NCI-H2107 treated with DMSO at 0.1 percent for 48 hours (cell line): ENCODE results near the gene TK1.
"Not testable (repeated sequence)": the region's sequence is repeated elsewhere in the genome, so short reads cannot be mapped to it uniquely, and the experiment has no call there.

Experiments used
- DNase-seq: peaks from one replicate; lab custom pipeline; 2025; ENCODE audit not compliant: unreplicated experiment; lab: John Stamatoyannopoulos, UW

TK1 gene, protein sequence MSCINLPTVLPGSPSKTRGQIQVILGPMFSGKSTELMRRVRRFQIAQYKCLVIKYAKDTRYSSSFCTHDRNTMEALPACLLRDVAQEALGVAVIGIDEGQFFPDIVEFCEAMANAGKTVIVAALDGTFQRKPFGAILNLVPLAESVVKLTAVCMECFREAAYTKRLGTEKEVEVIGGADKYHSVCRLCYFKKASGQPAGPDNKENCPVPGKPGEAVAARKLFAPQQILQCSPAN

DNA sequence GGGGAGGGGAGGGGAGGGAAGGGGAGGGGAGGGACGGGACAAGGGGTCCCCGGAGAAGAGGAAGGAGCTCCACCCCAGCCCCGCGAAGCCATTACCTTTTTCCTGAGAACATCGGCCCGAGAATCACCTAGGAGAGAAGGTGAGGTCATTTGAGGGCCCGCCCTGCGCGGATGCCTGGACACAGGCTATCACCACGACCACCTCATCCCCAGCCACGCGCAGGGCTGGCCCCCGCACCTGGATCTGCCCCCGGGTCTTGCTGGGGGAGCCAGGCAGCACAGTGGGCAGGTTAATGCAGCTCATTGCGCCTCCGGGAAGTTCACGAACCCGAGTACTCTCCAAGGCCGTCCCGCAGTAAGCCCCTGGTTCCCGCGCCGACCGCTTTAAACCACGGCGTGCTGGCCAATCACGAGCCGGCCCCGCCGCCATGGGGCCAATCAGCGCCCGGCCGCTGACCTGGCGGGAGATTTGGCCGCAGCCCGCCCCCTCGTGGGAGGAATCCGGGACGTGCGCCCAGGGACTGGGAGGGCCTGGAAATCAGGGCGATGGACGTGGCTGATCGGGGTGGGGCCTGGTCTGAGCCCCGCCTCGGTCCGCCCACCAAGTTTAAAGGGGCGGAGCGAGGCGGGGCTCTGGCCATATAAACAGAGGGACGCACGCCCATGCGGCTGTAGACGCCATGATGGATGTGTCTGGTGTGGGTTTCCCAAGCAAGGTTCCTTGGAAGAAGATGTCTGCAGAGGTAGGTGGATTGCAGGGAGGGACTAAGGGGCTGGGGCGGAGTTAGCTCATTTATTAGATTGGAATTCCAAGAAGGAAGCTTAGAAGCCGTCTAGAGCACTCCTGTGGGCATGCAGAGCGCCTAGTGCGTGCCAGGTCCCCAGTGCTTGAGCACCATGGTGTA, at the start of gene TK1, which contains the start of gene AFMID:
Gene TK1, minus strand, starts transcription at position 361 of the 904 bp plus-strand sequence. Its CDS starts 58 bp downstream, at position 303.
Gene AFMID, plus strand, starts transcription at position 671 of the 904 bp plus-strand sequence. Its CDS starts 9 bp downstream, at position 680.
- peak; percentile 86 for DNase-seq

DNA sequence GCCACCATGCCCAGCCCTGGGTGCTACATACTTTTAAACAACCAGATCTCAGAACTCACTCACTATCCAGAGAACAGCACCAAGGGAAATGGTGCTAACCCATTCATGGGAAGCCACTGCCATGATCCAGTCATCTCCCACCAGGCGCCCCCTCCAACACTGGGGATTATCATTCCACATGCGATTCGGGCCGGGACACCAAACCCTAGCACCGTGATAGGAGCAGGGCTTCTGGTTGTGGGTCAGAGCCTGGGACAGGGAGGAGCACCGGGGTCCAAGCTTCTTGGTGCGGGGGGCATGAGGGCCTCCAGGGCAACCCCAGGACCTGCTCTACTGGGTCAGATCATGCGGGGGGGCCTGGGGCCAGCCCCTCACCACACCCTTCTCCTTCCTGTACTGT, 49.0 kb upstream of the TK1 start:
- no peak for DNase-seq

DNA sequence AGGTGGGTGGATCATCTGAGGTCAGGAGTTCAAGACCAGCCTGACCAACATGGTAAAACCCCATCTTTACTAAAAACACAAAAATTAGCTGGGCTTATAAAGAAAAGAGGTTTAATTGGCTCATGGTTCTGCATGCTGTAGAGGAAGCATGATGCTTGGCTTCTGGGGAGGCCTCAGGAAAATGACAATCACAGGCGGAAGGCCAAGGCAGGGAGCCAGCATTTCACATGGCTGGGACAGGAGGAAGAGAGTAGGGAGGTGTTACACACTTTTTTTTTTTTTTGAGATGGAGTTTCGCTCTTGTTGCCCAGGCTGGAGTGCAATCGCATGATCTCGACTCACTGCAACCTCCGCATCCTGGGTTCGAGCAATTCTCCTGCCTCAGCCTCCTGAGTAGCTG, 48.2 kb upstream of the TK1 start:
- not testable (repeated sequence) for DNase-seq

DNA sequence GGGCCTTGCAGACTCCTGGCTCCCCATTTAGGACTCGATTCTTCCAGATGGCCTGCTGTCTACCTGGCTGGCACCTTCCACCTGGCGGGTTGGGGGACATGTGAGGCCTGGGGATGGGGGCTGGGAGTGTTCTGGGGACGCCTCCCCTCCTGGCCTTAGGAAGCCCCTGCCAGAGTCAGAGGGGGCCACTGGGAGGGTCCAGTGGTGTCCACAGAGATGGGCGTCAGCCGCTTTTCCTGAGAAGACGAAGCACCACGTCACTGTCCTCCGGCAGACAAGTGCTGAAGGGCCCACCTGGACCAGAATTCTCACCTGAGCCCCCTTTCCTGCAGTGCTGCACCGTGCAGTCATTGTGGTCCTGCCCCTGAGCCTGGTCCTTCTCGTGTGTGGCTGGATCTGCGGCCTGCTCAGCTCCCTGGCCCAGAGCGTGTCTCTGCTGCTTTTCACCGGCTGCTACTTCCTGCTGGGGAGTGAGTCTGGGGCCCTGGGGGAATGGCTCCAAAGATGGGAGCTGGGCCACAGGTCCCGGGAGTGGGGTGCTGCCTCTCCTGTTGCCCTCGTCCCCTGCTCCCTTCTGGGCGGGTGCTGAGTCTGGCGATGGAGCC, 47.5 kb upstream of the TK1 start:
- no peak for DNase-seq

DNA sequence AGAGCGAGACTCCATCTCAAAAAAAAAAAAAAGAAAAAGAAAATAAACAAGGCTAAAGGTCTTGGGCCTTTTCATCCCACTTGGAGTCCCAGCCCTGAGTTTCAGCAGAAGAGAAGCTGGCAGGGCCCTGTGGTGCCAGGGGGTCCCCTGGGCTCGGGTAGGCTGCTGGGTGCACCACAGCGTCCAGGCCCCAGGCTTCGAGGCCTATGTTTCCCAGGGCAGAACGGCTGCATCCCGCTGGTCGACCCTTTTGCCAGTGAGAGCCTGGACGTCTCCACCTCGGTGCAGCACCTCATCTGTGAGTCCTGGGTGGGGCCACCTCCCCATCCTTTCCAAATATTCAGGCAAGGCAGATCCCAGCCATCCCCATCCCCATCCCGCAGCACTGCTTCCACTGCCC, 46.8 kb upstream of the TK1 start:
- no peak for DNase-seq

DNA sequence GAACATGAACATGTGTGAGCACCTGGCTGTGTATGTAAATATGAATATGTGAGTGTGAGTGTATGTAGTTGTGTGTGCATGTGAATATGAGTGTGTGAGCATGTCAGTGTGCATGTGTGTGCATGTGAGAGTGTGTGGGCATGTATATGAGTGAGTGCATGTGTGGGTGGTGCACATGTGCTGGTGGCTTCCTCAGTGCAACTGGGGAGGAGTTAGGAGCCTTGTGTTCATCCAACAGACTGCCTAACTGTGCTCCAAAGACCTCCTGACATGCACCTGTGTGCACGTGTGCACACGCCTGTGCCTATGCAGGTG, 46.0 kb upstream of the TK1 start:
- no peak for DNase-seq

DNA sequence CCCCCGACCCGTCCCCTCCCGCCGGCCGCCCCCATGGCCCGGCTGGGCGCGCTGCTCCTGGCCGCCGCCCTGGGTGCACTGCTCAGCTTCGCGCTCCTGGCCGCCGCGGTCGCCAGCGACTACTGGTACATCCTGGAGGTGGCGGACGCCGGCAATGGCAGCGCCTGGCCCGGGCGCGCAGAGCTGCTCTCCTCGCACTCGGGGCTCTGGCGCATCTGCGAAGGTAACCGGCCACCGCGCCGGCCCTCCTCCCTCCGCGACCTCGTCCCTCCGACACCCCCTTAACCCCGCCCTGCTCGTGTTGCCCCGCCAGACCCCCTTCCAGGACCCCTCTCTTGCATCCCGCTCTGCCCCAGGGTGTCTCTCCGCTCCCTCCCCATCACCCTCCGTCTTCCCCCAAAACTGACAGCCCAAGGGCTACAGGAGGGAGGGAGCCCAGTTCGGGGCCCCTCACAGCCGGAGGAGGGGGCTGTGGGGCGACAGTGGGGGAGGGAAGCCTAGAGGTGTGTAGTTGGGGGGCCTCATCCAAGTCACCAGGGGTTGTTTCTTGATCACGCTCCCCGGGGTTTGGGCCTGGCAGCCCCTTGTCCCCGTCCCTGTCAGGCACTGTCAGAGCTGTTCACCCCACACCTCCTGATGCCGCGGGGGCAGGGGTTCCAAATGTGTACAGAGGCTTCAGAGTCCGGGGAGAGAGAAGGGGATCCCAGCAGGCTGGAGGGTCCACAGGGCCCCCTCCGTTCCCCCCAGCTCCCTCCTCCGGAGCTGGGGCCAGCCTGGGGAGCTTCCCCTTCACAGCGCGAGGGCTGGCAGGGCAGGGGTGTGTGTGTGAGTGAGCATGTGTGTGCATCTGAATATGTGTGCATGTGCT, 45.4 kb upstream of the TK1 start:
- DNase-seq = no peak

DNA sequence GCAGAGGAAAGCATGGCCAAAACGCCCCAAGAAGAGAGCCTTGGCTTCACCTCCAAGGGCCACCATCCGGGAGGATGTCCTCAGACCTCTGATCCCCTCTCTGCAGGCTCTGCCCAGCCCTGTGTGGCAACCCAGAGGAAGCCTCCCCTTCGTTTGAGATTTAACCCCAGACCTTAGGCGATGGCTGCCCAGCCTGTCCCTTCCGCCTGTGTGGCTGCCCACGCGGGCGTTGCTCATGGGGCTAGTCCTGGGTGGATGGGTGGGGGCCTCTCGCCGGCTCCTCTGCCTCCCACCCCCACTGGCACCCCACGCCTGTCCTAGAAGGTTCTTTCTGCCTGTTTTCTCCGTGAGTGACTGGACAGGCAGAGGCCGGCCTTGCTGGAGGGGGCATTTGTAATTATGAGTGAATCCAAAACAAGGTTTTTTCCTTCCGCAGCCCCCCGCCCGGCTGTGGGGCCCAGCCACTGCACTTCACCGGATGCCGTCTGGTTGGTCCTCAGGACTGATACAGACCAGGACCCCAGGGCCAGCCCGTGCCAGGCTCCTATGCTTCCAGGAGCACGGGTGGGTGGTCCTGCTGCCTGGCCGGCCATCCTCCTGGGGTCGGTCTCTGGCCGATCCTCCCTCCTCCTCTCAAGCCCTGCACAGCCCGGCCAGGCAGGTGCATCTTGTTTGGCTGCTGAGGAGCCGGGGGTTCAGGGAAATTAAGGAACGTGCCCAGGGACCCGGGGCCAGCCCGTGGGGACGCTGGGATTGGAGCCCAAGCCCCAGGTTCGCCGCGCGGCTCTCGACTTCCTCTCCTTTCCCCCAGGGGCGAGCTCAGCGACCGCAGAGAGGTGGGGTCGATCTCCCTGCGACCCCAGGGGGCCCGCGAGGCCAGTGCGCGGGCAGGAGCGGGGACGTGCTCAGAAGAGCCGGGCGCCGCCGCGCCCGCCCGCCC, 44.4 kb upstream of the TK1 start, which contains the start of gene TMEM235:
Gene TMEM235, plus strand, starts transcription at position 636 of the 940 bp plus-strand sequence. CDS start 393 bp downstream, outside the sequence.
- no peak for DNase-seq

DNA sequence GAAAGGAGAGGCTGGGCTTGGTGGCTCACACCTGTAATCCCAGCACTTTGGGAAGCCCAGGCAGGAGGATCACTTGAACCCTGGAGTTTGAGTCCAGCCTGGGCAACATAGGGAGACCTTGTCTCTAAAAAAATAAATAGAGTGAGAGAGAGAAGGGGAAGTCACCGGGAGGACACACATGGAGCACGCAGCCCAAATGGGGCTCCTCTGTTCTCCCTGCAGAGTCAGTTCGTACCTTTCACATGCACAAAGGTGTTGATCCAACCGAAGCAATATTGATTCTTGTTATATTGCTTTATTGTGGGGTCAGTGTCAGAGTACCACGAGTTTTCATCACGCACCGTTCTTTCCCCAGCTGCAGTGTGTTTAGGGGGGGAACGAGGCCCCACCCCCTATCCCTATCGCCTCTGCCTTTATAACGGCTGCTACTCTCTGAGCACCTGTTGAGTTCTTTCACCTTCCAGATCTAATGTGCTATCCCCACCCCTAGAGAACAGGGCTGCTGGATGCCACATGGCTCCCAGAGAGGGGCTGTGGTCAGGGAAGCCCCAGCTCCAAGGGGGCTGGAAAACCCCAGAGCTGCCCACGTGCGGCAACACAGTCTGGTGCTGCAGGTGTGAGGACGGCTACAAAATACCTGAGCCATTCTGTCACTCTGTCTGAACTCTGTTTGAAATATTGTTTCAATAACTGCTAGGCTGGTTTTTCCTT, 43.6 kb upstream of the TK1 start:
- DNase-seq = no peak

DNA sequence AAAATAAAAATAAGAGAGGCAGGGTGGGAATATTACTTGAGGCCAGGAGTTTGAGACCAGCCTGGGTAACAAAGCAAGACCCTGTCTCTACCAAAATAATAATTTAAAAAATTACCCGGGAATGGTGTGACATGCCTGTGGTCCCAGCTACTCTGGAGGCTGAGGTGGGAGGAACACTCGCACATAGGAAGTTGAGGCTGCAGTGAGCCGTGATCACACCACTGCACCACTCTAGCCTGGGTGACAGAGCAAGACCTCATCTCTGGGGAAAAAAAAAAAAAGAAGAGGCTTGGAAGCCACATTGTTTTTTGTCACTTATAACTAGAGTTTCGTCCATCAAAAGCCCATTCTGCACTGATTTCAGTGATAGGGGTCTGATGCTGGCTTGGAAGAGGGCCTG, 41.3 kb upstream of the TK1 start:
- no peak for DNase-seq

DNA sequence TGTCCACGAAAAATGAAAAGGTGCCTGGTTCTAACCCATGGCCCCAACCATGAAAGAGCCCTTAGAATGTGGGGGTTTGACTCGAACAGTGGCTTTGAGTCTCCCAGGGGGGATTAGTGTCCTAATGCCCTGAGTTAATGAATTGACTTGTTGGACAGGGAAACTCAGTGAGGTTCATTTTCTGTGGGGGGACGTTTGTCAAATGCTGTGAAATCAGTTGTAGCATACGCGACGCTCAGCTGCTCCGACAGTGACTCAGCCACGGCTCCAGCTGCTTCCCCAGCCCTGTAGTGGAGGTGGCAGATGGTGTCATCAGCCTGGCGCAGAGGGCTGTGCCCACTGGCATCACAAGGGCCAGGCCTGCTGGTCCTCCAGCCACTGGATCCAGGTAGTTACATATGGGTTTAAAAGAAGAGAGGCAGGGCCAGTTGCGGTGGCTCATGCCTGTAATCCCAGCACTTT, 40.6 kb upstream of the TK1 start:
- no peak for DNase-seq

DNA sequence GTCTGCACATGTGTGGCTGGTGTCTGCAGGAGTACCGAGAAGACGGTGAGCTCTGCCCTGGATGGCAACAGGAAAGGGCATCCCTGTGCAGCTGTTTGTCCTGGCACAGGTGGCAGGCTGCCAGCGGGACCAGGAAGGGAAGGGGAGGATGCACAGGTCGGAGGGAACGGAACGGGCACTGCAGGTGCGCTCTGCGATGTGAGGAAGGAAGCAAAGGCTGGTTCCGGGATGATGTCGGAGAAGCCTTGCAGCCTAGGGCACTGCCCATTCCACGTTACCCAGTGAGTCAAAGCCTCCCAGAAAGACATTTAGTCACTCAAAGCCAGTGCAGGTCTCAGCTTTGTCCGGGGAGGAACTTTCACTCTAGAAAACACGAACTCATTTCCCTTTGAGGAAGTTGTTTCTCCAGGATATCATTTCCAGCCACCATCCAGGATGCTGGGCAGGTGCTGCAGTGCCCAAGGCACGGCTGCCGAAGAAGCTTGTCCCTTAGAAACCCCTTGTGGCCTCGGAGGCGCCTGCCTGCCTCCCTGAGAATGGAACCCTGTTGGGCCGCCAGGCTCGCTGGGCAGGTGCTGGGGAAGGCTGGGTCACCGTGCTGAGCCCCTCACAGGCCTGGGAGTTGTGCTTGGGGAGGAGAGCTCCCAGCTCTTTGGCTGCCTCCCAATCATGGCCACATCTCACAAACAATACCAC, 40.1 kb upstream of the TK1 start:
- DNase-seq = no peak

DNA sequence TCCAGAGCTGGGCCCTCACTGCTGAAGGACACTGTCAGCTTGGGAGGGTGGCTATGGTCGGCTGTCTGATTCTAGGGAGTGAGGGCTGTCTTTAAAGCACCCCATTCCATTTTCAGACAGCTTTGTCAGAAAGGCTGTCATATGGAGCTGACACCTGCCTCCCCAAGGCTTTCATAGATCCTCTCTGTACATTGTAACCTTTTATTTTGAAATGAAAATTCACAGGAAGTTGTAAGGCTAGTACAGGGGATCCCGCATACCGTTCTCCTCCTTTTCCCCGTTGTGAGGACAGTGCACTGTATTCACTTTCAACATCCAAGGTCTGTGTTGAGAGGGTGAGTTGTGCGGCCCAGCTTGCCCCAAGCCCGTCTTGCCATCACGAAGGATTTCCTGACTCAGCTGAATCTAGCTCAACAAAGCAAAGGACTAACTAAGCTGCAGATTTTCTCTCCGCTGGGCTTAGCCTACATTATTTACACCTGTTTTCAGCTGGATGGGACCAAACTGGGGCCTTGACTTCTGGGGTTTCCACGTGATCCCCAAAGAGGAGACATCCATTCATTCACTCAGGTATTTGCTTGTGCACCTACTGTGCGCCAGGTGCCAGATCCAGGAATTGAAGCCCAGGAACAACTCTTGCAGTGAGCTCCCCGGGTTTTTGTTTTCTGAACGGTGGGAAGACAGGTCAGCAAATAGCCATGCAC, 39.4 kb upstream of the TK1 start:
- no peak for DNase-seq

DNA sequence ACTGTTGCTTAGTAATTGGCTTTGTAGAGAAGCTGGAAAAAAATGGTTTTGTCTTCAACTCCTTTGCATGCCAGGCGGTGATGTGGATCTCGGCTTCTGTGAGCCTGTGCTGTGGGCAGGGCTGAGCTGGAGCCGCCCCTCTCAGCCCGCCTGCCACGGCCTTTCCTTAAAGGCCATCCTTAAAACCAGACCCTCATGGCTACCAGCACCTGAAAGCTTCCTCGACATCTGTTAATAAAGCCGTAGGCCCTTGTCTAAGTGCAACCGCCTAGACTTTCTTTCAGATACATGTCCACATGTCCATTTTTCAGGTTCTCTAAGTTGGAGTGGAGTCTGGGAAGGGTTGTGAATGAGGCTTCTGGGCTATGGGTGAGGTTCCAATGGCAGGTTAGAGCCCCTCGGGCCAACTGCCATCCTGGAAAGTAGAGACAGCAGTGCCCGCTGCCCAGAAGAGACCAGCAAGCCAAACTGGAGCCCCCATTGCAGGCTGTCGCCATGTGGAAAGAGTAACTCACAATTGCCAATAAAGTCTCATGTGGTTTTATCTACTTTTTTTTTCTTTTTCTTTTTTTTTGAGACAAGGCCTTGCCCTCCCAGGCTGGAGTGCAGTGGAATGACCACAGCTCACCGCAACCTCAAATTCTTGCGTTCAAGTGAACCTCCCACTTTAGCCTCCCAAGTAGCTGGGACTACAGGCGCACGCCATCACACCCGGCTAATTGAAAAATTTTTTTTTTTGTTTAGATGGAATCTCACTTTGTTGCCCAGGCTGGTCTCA, 38.4 kb upstream of the TK1 start:
- DNase-seq = no peak

DNA sequence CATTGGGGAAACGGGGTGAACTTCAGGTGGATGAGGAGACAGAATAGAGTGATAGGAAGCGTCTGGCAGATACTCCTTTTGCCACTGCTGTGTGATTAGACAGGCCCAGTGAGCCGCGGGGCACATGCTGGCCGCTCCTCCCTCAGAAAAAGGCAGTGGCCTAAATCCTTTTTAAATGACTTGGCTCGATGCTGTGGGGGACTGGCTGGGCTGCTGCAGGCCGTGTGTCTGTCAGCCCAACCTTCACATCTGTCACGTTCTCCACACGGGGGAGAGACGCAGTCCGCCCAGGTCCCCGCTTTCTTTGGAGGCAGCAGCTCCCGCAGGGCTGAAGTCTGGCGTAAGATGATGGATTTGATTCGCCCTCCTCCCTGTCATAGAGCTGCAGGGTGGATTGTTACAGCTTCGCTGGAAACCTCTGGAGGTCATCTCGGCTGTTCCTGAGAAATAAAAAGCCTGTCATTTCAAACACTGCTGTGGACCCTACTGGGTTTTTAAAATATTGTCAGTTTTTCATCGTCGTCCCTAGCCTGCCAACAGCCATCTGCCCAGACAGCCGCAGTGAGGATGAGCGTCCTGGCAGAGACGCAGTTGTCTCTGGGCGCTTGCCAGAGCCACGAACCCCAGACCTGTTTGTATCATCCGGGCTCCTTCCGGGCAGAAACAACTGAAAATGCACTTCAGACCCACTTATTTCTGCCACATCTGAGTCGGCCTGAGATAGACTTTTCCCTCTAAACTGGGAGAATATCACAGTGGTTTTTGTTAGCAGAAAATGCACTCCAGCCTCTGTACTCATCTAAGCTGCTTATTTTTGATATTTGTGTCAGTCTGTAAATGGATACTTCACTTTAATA, 37.6 kb upstream of the TK1 start:
- no peak for DNase-seq

DNA sequence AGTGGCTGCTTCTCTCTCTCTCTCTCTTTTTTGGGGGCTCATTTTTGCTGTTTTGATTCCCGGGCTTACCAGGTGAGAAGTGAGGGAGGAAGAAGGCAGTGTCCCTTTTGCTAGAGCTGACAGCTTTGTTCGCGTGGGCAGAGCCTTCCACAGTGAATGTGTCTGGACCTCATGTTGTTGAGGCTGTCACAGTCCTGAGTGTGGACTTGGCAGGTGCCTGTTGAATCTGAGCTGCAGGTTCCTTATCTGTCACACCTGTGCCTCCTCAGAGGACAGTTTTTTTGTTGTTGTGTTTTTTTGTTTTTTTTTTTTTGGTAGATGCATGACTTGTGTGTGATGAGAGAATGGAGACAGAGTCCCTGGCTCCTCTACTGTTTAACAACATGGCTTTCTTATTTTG, 36.9 kb upstream of the TK1 start:
- no peak for DNase-seq
